WERI-Rb-1 (cell line): ENCODE data around the gene TRIM37.

ENCODE experiments used
- DNase-seq: peaks from one replicate; pipeline ENCODE4 v3.0.0-alpha.2; 2020
- H3K27ac ChIP-seq: fragments of 250-450 bp; sonication (Bioruptor Pico); 2 replicates; pipeline ENCODE4 v1.5.1; 2020; ENCODE audit warnings: mild to moderate bottlenecking, moderate library complexity
- H3K27me3 ChIP-seq: fragments of 250-450 bp; sonication (Bioruptor Pico); 2 replicates; pipeline ENCODE4 v1.5.1; 2021; ENCODE audit warnings: mild to moderate bottlenecking, low read depth, moderate library complexity; ENCODE audit not compliant: insufficient read depth, severe bottlenecking
- H3K36me3 ChIP-seq: fragments of 250-450 bp; sonication (Bioruptor Pico); 2 replicates; pipeline ENCODE4 v1.5.1; 2020; ENCODE audit warnings: mild to moderate bottlenecking, moderate library complexity
- H3K4me3 ChIP-seq: 2 replicates; pipeline ENCODE4 v1.5.1; 2011; ENCODE audit warnings: low read depth, mild to moderate bottlenecking, control low read depth, low read length
- H3K9me3 ChIP-seq: fragments of 250-450 bp; sonication (Bioruptor Pico); 2 replicates; pipeline ENCODE4 v1.5.1; 2021; ENCODE audit warnings: mild to moderate bottlenecking, moderate library complexity; ENCODE audit not compliant: severe bottlenecking
- CTCF ChIP-seq: IDR thresholded peaks from 2 replicates; pipeline ENCODE4 v1.5.1; 2011; ENCODE audit warnings: low read depth, mild to moderate bottlenecking, control low read depth, inconsistent platforms, low read length

The TRIM37 gene

GRCh38 chr17:59001158-59001814 lies 105.4 kb downstream of the TRIM37 start:
- H3K27ac ChIP-seq, result no peak overlapping the region
- H3K4me3 ChIP-seq, result no peak overlapping the region
- peaks cover 33% of the 10 kb centered on the region for H3K36me3 ChIP-seq
- no peaks in the 10 kb centered on the region for H3K9me3 ChIP-seq
- DNase-seq, result no peak
- no peaks in the 10 kb centered on the region for H3K27me3 ChIP-seq
- no peak for TF ChIP-seq CTCF

GRCh38 chr17:59000022-59000421 lies 106.7 kb downstream of the TRIM37 start:
- no peak for TF ChIP-seq CTCF
- H3K27me3 ChIP-seq, result no peaks in the 10 kb centered on the region
- no peak overlapping the region for H3K4me3 ChIP-seq
- no peak for DNase-seq
- H3K9me3 ChIP-seq, result no peaks in the 10 kb centered on the region
- no peak overlapping the region for H3K27ac ChIP-seq
- peaks cover 24% of the 10 kb centered on the region for H3K36me3 ChIP-seq

GRCh38 chr17:58999500-58999899 lies 107.2 kb downstream of the TRIM37 start:
- no peak for TF ChIP-seq CTCF
- Histone ChIP-seq H3K27me3 (no peaks in the 10 kb centered on the region), H3K36me3 (peaks cover 24% of the 10 kb centered on the region)

GRCh38 chr17:58998871-58999270 lies 107.8 kb downstream of the TRIM37 start:
- H3K36me3 ChIP-seq, result peaks cover 24% of the 10 kb centered on the region
- DNase-seq, result no peak
- TF ChIP-seq CTCF, result no peak
- no peaks in the 10 kb centered on the region for H3K27me3 ChIP-seq
- no peaks in the 10 kb centered on the region for H3K9me3 ChIP-seq
- no peak overlapping the region for H3K4me3 ChIP-seq
- H3K27ac ChIP-seq, result no peak overlapping the region

More at GRCh38 chr17:58999500-58999899, 107.2 kb downstream of the TRIM37 start:
- H3K27ac ChIP-seq, result no peak overlapping the region
- no peak for DNase-seq
- no peaks in the 10 kb centered on the region for H3K9me3 ChIP-seq
- no peak overlapping the region for H3K4me3 ChIP-seq

DNA sequence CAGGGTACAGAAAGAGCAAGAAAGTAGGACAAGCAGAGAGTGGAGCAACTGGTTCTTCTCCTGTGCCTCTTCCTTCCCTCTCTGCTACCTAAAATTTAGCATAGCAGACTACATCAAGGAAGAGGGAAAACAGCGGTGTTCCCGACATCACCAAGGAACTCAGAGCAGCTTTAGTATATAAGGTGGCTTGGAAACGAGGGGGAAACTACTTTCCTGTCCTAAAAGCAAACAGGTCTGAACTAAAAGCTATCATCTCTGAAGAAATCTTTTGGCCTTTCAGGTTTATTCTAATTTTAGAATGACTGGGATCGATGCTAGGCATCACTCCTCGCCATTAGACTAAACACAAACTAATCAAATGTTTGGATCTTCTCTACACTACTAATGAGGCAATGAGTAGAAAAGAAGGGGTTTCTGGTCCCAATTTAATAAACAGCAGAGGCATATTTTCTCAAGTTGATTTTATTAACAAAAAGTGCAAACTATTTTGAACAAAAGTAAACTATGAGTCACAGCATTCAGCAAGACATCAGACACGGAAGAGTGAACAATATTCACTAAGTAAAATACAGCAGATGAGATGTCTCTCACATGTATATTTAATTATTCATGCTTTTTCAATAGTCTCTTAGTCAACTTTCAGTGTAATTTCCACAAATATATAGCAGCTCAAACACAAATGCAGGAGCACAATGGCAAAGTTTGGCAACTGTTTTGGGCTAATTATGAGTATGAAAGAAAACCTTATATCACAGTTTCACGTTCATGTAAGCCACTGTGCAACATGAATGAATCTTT lies 108.7 kb downstream of the TRIM37 start:
- H3K9me3 ChIP-seq, result no peaks in the 10 kb centered on the region
- H3K27me3 ChIP-seq, result no peaks in the 10 kb centered on the region
- peaks cover 24% of the 10 kb centered on the region for H3K36me3 ChIP-seq
- H3K4me3 ChIP-seq, result no peak overlapping the region
- no peak for TF ChIP-seq CTCF
- H3K27ac ChIP-seq, result no peak overlapping the region
- DNase-seq, result no peak
